Naive thymus-derived CD4-positive, alpha-beta T cell (primary cell): ENCODE measurements around the gene TNFRSF1B. TPM values are rescaled to one million over a fixed set of nuclear protein-coding genes. Genes with fewer than 3 reads are reported as not detected.

Source experiments
- ATAC-seq: fragments of 150-1000 bp; cut with Tn5 transposase; 2 replicates; pipeline ENCODE4 v1.10.0; 2021; ENCODE audit warnings: mild to moderate bottlenecking, moderate library complexity
- CTCF ChIA-PET: fragments of 350-600 bp; sonication (Branson Sonifier 250); formaldehyde crosslinking; loops from one replicate; lab custom pipeline; 2021; ENCODE audit warnings: antibody characterized with exemption; lab: Charles Lee
- POLR2A ChIA-PET: fragments of 350-600 bp; sonication (Branson Sonifier 250); formaldehyde crosslinking; loops from one replicate; lab custom pipeline; 2021; ENCODE audit warnings: antibody characterized with exemption, inconsistent platforms; lab: Charles Lee
- DNase-seq, 9 donors: peaks; one replicate each; pipeline versions ENCODE4 v3.0.0 to v3.0.0-alpha.2; 2020 to 2022; ENCODE audit warnings: mixed read lengths in 1 of 9
- H3K27ac ChIP-seq: one replicate; pipeline ENCODE4 v1.7.0; 2013; ENCODE audit warnings: mild to moderate bottlenecking, low read depth, low read length, moderate library complexity
- H3K27me3 ChIP-seq, 2 donors: one replicate each; pipeline ENCODE4 v1.7.0; 2013; ENCODE audit warnings: low read length in 2 of 2, mild to moderate bottlenecking in 2 of 2, moderate library complexity in 2 of 2; ENCODE audit not compliant: control insufficient read depth in 2 of 2, insufficient read depth in 2 of 2
- H3K36me3 ChIP-seq, 3 experiments: 1 replicate in 2 of 3; 2 replicates in 1 of 3; pipeline ENCODE4 v1.7.0; 2013; ENCODE audit warnings: low read length in 3 of 3, mild to moderate bottlenecking in 3 of 3, moderate library complexity in 1 of 3; ENCODE audit not compliant: insufficient read depth in 3 of 3, control insufficient read depth in 2 of 3
- H3K4me1 ChIP-seq, 2 donors: one replicate each; pipeline ENCODE4 v1.7.0; 2013; ENCODE audit warnings: low read length in 2 of 2, mild to moderate bottlenecking in 2 of 2, moderate library complexity in 1 of 2; ENCODE audit not compliant: control insufficient read depth in 2 of 2, insufficient read depth in 2 of 2
- H3K4me3 ChIP-seq: 2 replicates; pipeline ENCODE4 v1.7.0; 2013; ENCODE audit warnings: mild to moderate bottlenecking, low read length
- H3K9me3 ChIP-seq, 3 experiments: 1 replicate in 2 of 3; 2 replicates in 1 of 3; pipeline ENCODE4 v1.7.0; 2013; ENCODE audit warnings: low read length in 3 of 3; ENCODE audit not compliant: control insufficient read depth in 2 of 3
- H3K27ac Mint-ChIP-seq, 9 donors: one replicate each; pipeline ENCODE4 v1.8.0; 2020 to 2022; ENCODE audit warnings: mixed read lengths in 9 of 9, mild to moderate bottlenecking in 8 of 9, moderate library complexity in 5 of 9, inconsistent platforms in 2 of 9
- H3K27me3 Mint-ChIP-seq, 5 donors: one replicate each; pipeline ENCODE4 v1.8.0; 2021 to 2022; ENCODE audit warnings: mixed read lengths in 5 of 5, mild to moderate bottlenecking in 1 of 5
- H3K36me3 Mint-ChIP-seq, 5 donors: one replicate each; pipeline ENCODE4 v1.8.0; 2020 to 2022; ENCODE audit warnings: mixed read lengths in 5 of 5, mild to moderate bottlenecking in 3 of 5, inconsistent platforms in 1 of 5
- H3K4me1 Mint-ChIP-seq, 7 donors: one replicate each; pipeline ENCODE4 v1.8.0; 2020 to 2022; ENCODE audit warnings: mixed read lengths in 7 of 7, mild to moderate bottlenecking in 3 of 7, inconsistent platforms in 1 of 7
- H3K4me3 Mint-ChIP-seq, 10 donors: one replicate each; pipeline ENCODE4 v1.8.0; 2020 to 2022; ENCODE audit warnings: mild to moderate bottlenecking in 10 of 10, mixed read lengths in 10 of 10, moderate library complexity in 6 of 10, inconsistent platforms in 2 of 10
- H3K9me3 Mint-ChIP-seq, 11 donors: one replicate each; pipeline ENCODE4 v1.8.0; 2020 to 2022; ENCODE audit warnings: mixed read lengths in 11 of 11, mild to moderate bottlenecking in 4 of 11, inconsistent platforms in 1 of 11, moderate library complexity in 1 of 11
- intact Hi-C, 2 donors: fragments of 100-400 bp; cut with micrococcal nuclease; formaldehyde crosslinking; loops; one replicate each; pipeline ENCODE4 v1.15.1; 2023
- polyA plus RNA-seq, 2 donors: library from polyadenylated mRNA; unstranded; fragments of 300-500 nt; fragmentation: Illumina TruSeq; gene quantifications; one replicate each; pipeline ENCODE4 v1.2.3, GENCODE V29; 2021
- total RNA-seq, 6 experiments: library from RNA in 5 of 6; stranded (reverse) in 5 of 6; gene quantifications; 1 replicate in 5 of 6; 2 replicates in 1 of 6; pipeline ENCODE4 v1.2.3 and lab custom pipeline; 2021 to 2026

TNFRSF1B gene
- total and polyA plus RNA-seq, 7 experiments from 2014 or later: 30.1 to 278 (median 48.2) TPM

GRCh38 chr1:12206792-12207424 is 40.1 kb downstream of the TNFRSF1B start:
- POLR2A ChIA-PET: interaction anchor here (0.5 to 6.4 kb wide), 2 partner anchors 47 to 81 kb away, joined by 4 to 64 read pairs; no protein-coding TSS in a partner anchor

GRCh38 chr1:12208271-12208670 is 41.5 kb downstream of the TNFRSF1B start:
- Mint-ChIP-seq H3K9me3 (peaks cover 0 to under 1% (median 0%) of the 10 kb centered on the region in 11 donors), H3K4me1 (peaks cover 32 to 62% (median 56%) of the 10 kb centered on the region in 7 donors), H3K27ac (peak overlapping the region; percentile 18 to 90 (median 70)), H3K4me3 (peak overlapping the region in 1 of 10 donors; percentile 39), H3K36me3 (peaks cover 0 to 25% (median 0%) of the 10 kb centered on the region in 5 donors), H3K27me3 (no peaks in the 10 kb centered on the region)
- peaks cover 38 to 45% of the 10 kb centered on the region in 2 donors for H3K4me1 ChIP-seq
- ChIA-PET POLR2A (interaction anchor here (1.2 to 6.4 kb wide), 2 partner anchors 71 to 83 kb away, joined by 3 to 64 read pairs; no protein-coding TSS in a partner anchor), CTCF (interaction anchor here (0.8 to 11.2 kb wide), 5 partner anchors 12 to 85 kb away, joined by 3 to 250 read pairs (median 8); no protein-coding TSS in a partner anchor)
- no peak for ATAC-seq
- H3K36me3 ChIP-seq: peaks cover 0 to 20% (median 0%) of the 10 kb centered on the region in 3 experiments
- H3K4me3 ChIP-seq: no peak overlapping the region
- no peaks in the 10 kb centered on the region for H3K9me3 ChIP-seq
- no peak overlapping the region for H3K27ac ChIP-seq
- intact Hi-C loops: loop anchor here (2.0 to 5.0 kb wide), 2 partner anchors 29 to 41 kb away; partner anchors contain the start of gene TNFRSF1B (in 1 of the 2)
- no peaks in the 10 kb centered on the region for H3K27me3 ChIP-seq
- no peak for DNase-seq

More at GRCh38 chr1:12206792-12207424, 40.1 kb downstream of the TNFRSF1B start:
- H3K36me3 Mint-ChIP-seq: peaks cover 0 to 30% (median 6%) of the 10 kb centered on the region in 5 donors
- no peak overlapping the region for H3K4me3 Mint-ChIP-seq
- intact Hi-C loops: loop anchor here in 1 of 2 donors (5.0 kb wide), 1 partner anchor 40 kb away; the partner anchor contains the start of gene TNFRSF1B
- no peaks in the 10 kb centered on the region for H3K9me3 Mint-ChIP-seq
- Histone ChIP-seq H3K27ac (no peak overlapping the region), H3K36me3 (peaks cover 0 to 34% (median 0%) of the 10 kb centered on the region in 3 experiments), H3K4me3 (no peak overlapping the region), H3K27me3 (no peaks in the 10 kb centered on the region), H3K4me1 (peaks cover 40 to 59% of the 10 kb centered on the region in 2 donors), H3K9me3 (no peaks in the 10 kb centered on the region)
- ATAC-seq (no peak), DNase-seq (no peak)
- no peaks in the 10 kb centered on the region for H3K27me3 Mint-ChIP-seq
- peak overlapping the region in 1 of 9 donors; percentile 65 for H3K27ac Mint-ChIP-seq
- CTCF ChIA-PET: interaction anchor here (0.6 to 11.2 kb wide), 4 partner anchors 20 to 84 kb away, joined by 3 to 250 read pairs (median 4); no protein-coding TSS in a partner anchor
- H3K4me1 Mint-ChIP-seq: peaks cover 32 to 65% (median 58%) of the 10 kb centered on the region in 7 donors

- POLR2A ChIA-PET: interaction anchor here (1.0 to 6.4 kb wide), 7 partner anchors 31 to 409 kb away, joined by 3 to 64 read pairs (median 3); partner anchors contain the start of gene DHRS3
- Histone ChIP-seq H3K9me3 (no peaks in the 10 kb centered on the region), H3K4me1 (peaks cover 32 to 39% of the 10 kb centered on the region in 2 donors), H3K4me3 (no peak overlapping the region), H3K27ac (peak overlapping the region; percentile 25), H3K36me3 (peaks cover 0 to 18% (median 0%) of the 10 kb centered on the region in 3 experiments), H3K27me3 (no peaks in the 10 kb centered on the region)
- Mint-ChIP-seq H3K27ac (peak overlapping the region; percentile 18 to 90 (median 76)), H3K4me3 (peak overlapping the region in 6 of 10 donors; percentile 23 to 47 (median 34)), H3K4me1 (peaks cover 32 to 56% (median 51%) of the 10 kb centered on the region in 7 donors), H3K27me3 (no peaks in the 10 kb centered on the region), H3K9me3 (peaks cover 0 to 1% (median 0%) of the 10 kb centered on the region in 11 donors), H3K36me3 (peaks cover 0 to 22% (median 0%) of the 10 kb centered on the region in 5 donors)
- peak; percentile 64 to 92 (median 79) for DNase-seq
- CTCF ChIA-PET: interaction anchor here (0.6 to 11.2 kb wide), 8 partner anchors 12 to 86 kb away, joined by 3 to 250 read pairs (median 8); no protein-coding TSS in a partner anchor
- intact Hi-C loops: loop anchor here (1.0 to 5.0 kb wide), 3 partner anchors 30 to 85 kb away; partner anchors contain the start of gene TNFRSF1B (in 1 of the 2)
- ATAC-seq: peak; percentile 89
Measured at GRCh38 chr1:12208764-12209494, 42.1 kb downstream of the TNFRSF1B start.

- no peaks in the 10 kb centered on the region for H3K27me3 ChIP-seq
- no peak overlapping the region for H3K4me3 ChIP-seq
- ChIA-PET CTCF (interaction anchor here (0.6 to 11.2 kb wide), 13 partner anchors 13 to 196 kb away, joined by 3 to 250 read pairs (median 5); partner anchors contain the start of gene VPS13D), POLR2A (interaction anchor here (0.7 to 6.4 kb wide), 9 partner anchors 25 to 408 kb away, joined by 3 to 64 read pairs (median 4); partner anchors contain the start of gene DHRS3)
- peak overlapping the region; percentile 25 for H3K27ac ChIP-seq
- intact Hi-C loops: loop anchor here (1.0 to 5.0 kb wide), 3 partner anchors 31 to 85 kb away; partner anchors contain the start of gene TNFRSF1B (in 1 of the 2)
- Mint-ChIP-seq H3K9me3 (peaks cover 0 to 1% (median 0%) of the 10 kb centered on the region in 11 donors), H3K4me3 (peak overlapping the region in 1 of 10 donors; percentile 25), H3K27ac (peak overlapping the region in 5 of 9 donors; percentile 14 to 67 (median 49)), H3K4me1 (peaks cover 30 to 51% (median 45%) of the 10 kb centered on the region in 7 donors), H3K27me3 (no peaks in the 10 kb centered on the region), H3K36me3 (peaks cover 0 to 17% (median 0%) of the 10 kb centered on the region in 5 donors)
- ATAC-seq: no peak
- H3K9me3 ChIP-seq: no peaks in the 10 kb centered on the region
- no peak for DNase-seq
- peaks cover 0 to 18% (median 0%) of the 10 kb centered on the region in 3 experiments for H3K36me3 ChIP-seq
- H3K4me1 ChIP-seq: peaks cover 30 to 33% of the 10 kb centered on the region in 2 donors
Measured at GRCh38 chr1:12209495-12209832, 42.7 kb downstream of the TNFRSF1B start.

GRCh38 chr1:12215118-12215961 is 48.5 kb downstream of the TNFRSF1B start:
- H3K27ac ChIP-seq: no peak overlapping the region
- H3K27ac Mint-ChIP-seq: no peak overlapping the region
- H3K4me1 Mint-ChIP-seq: peaks cover 6 to 22% (median 19%) of the 10 kb centered on the region in 7 donors
- H3K4me1 ChIP-seq: peaks cover 11 to 12% of the 10 kb centered on the region in 2 donors
- peaks cover 0 to 20% (median 0%) of the 10 kb centered on the region in 5 donors for H3K27me3 Mint-ChIP-seq
- no peaks in the 10 kb centered on the region for H3K36me3 Mint-ChIP-seq
- POLR2A ChIA-PET: no interaction called here
- no peaks in the 10 kb centered on the region for H3K9me3 ChIP-seq
- H3K4me3 Mint-ChIP-seq: no peak overlapping the region
- CTCF ChIA-PET: interaction anchor here (11.2 kb wide), 1 partner anchor 92 kb away, joined by 250 read pairs; no protein-coding TSS in a partner anchor
- H3K9me3 Mint-ChIP-seq: peaks cover 0 to 1% (median 0%) of the 10 kb centered on the region in 11 donors
- ATAC-seq: no peak
- intact Hi-C loops: no loop called here
- DNase-seq: no peak
- no peaks in the 10 kb centered on the region for H3K36me3 ChIP-seq
- no peak overlapping the region for H3K4me3 ChIP-seq
- no peaks in the 10 kb centered on the region for H3K27me3 ChIP-seq
